Tracheal epithelial cell (primary cell): ENCODE results near the gene FUCA2. TPM values are rescaled to one million over a fixed set of nuclear protein-coding genes. Genes with fewer than 3 reads are reported as not detected.

Source experiments
- total RNA-seq: library from RNA; depleted of rRNA; stranded (reverse); fragments of >200 nt; gene quantifications from 2 replicates; pipeline ENCODE4 v1.2.1, GENCODE V29; 2014

FUCA2 gene, protein sequence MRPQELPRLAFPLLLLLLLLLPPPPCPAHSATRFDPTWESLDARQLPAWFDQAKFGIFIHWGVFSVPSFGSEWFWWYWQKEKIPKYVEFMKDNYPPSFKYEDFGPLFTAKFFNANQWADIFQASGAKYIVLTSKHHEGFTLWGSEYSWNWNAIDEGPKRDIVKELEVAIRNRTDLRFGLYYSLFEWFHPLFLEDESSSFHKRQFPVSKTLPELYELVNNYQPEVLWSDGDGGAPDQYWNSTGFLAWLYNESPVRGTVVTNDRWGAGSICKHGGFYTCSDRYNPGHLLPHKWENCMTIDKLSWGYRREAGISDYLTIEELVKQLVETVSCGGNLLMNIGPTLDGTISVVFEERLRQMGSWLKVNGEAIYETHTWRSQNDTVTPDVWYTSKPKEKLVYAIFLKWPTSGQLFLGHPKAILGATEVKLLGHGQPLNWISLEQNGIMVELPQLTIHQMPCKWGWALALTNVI
- 29.9 and 41.1 TPM in 2 replicates for total RNA-seq

DNA sequence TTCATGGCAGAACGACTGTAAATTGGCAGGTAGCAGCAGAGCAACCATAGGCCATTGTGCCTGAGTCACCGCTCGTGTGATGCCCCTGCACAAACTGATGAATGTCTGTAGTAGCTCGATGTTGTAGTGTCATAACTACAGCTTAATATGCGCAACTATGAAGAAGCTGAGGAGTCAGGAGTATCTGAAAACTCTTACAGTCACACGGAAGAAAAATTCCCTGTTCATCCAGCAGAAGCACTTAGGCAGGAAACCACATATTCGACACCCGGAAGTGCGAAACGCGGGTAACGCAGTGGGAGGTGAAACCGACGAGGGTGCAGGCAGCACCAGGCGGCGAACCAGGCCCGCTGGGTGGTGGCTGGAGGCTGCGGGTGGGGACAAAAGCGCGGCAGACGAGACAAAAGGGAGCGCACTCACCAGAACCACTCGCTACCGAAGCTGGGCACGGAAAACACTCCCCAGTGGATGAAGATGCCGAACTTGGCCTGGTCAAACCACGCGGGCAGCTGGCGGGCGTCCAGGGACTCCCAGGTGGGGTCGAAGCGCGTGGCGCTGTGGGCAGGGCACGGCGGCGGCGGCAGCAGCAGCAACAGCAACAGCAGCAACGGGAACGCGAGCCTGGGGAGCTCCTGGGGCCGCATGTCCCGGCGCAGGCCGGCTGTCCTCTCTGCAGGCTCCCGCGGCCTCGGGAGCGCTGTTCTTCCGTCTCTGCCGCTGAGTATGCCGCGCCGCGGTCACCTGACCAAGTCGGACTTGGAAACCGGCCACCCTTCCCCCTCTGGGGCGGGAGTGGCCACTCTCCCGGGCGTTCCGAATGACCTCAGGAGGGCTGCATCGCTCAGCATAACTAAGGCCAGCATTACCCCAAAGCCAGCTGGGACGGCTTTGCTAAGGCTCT is at the start of gene FUCA2:
TSS of gene FUCA2 (minus strand) at position 730 of the 901 bp plus-strand sequence. CDS start at position 644, 86 bp downstream.

DNA sequence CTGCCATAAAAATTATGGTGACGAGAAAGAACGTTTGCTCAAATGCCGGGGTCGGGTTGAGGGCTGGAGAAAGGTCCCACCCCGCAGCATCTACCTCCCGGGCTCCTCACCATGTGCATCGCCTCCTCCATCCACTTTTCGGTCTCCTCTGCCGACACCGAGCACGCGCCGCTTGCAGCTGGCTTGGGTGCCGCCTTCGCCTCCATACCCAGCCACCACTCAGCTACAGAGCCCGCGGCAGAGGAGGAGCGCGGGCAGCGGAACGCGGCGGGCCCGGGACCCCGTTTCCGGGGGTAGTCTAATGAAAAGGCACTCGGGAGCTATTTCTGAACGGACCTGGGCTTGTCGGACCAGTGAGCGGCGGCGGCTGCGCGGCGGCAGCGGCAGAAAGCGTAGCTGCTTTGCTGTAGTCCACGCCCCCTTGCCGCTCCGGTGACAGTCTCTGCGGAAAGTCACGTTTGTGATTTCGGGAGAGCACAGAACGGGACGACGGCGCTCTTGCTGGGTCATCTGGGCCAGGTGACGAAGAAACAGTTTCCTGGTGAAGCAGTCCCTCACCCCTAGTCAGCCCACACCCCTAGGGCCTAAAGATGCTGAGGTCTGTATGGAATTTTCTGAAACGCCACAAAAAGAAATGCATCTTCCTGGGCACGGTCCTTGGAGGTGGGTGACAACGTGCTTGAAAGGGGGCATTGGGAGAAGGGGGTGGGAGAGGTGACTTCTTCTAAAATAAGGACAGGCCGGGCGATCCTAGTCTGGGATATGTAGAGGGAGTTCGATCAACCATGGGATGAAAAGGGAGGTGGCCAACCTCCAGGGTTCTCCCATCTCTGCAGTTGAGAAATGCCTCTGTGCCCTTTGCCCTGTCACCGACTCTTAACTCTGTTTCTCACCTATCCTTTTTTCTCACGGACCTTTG is 60.8 kb downstream of the FUCA2 start, which contains the start of the genes ADAT2 and PEX3:
TSS of gene ADAT2 (minus strand) at position 243 of the 919 bp plus-strand sequence. CDS start at position 206, 37 bp downstream.
TSS of gene PEX3 (plus strand) at position 353 of the 919 bp plus-strand sequence. CDS start at position 591, 238 bp downstream.

Other genes starting within 250 kb of the FUCA2 start
- gene ADAT2, start 61.0 kb downstream of the FUCA2 start, total RNA-seq, result 3.9 and 4.3 TPM in 2 replicates
- 14.9 and 16.1 TPM in 2 replicates for gene PEX3, start 60.9 kb downstream of the FUCA2 start, total RNA-seq
- gene PHACTR2, start 166.2 kb upstream of the FUCA2 start, total RNA-seq, result 29.8 and 29.9 TPM in 2 replicates